MCF 10A (cell line): ENCODE measurements around the gene PLXDC2. TPM values are rescaled to one million over a fixed set of nuclear protein-coding genes. Genes with fewer than 3 reads are reported as not detected.

Source experiments
- BruUV-seq: library from RNA; stranded (reverse); fragments of 400-500 nt; replicated peaks from 2 replicates; lab custom pipeline; 2021; lab: Mats Ljungman, UMichigan
- CTCF ChIA-PET: fragments of 300-600 bp; sonication (Branson Sonifier 250); formaldehyde crosslinking; extraction: SDS; loops from one replicate; lab custom pipeline; 2021; ENCODE audit warnings: antibody characterized with exemption, inconsistent platforms; lab: Yijun Ruan, JAX
- POLR2A ChIA-PET: fragments of 300-600, 350-650 bp; sonication (Branson Sonifier 250); formaldehyde crosslinking; extraction: SDS; loops from one replicate; lab custom pipeline; 2020; ENCODE audit warnings: antibody characterized with exemption, inconsistent platforms; lab: Yijun Ruan, JAX
- DNase-seq: peaks from one replicate; pipeline ENCODE4 v3.0.0-alpha.2; 2018; ENCODE audit not compliant: unreplicated experiment
- H3K27ac Mint-ChIP-seq: one replicate; pipeline ENCODE4 v1.8.0; 2022; ENCODE audit warnings: mild to moderate bottlenecking, low read depth, mixed read lengths; ENCODE audit not compliant: unreplicated experiment
- H3K27me3 Mint-ChIP-seq: one replicate; pipeline ENCODE4 v1.8.0; 2022; ENCODE audit warnings: mixed read lengths; ENCODE audit not compliant: insufficient read depth, unreplicated experiment
- H3K36me3 Mint-ChIP-seq: one replicate; pipeline ENCODE4 v1.8.0; 2022; ENCODE audit warnings: mild to moderate bottlenecking, moderate library complexity, mixed read lengths; ENCODE audit not compliant: insufficient read depth, unreplicated experiment
- H3K4me1 Mint-ChIP-seq: one replicate; pipeline ENCODE4 v1.8.0; 2022; ENCODE audit warnings: mixed read lengths; ENCODE audit not compliant: insufficient read depth, unreplicated experiment
- H3K4me3 Mint-ChIP-seq: one replicate; pipeline ENCODE4 v1.8.0; 2022; ENCODE audit warnings: mild to moderate bottlenecking, moderate library complexity, mixed read lengths; ENCODE audit not compliant: unreplicated experiment
- H3K9me3 Mint-ChIP-seq: one replicate; pipeline ENCODE4 v1.8.0; 2022; ENCODE audit warnings: mixed read lengths; ENCODE audit not compliant: unreplicated experiment
- intact Hi-C: fragments of 100-400 bp; cut with micrococcal nuclease; formaldehyde crosslinking; loops from 2 replicates; pipeline ENCODE4 v1.14.1; 2022
- total RNA-seq: library from RNA; stranded (reverse); gene quantifications from 2 replicates; pipeline ENCODE4 v1.2.3, GENCODE V29; 2022
- TF ChIP-seq, protein P1 (sequence below): fragments of 200-600 bp; IDR thresholded peaks from one replicate; pipeline ENCODE4 v1.8.0; 2022; ENCODE audit warnings: antibody characterized with exemption, mild to moderate bottlenecking; ENCODE audit not compliant: unreplicated experiment

PLXDC2 gene
- total RNA-seq, 1 experiment from 2014 or later = 23.3 TPM

DNA sequence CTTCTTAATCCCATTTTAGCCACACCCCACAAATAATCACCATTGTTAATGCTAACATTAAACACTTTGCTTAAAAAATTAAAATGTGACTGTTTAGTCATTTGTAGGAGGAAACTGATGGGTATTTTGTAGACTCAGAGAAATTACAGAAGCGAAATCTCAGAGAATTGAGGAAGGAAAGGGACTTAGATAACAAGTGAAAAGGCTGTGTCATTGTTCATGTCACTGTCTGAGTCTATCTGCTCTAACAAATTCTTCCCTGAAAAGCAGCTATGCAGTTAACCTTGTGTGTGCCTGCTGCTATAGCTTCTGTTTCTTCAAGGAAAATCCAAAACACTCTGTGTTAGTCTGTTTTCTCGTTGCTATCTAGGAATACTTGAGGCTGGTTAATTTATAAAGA lies 40.9 kb upstream of the PLXDC2 start:
- Mint-ChIP-seq H3K36me3 (no peaks in the 10 kb centered on the region), H3K4me3 (no peak overlapping the region), H3K27ac (no peak overlapping the region), H3K27me3 (no peaks in the 10 kb centered on the region), H3K4me1 (peaks cover 14% of the 10 kb centered on the region), H3K9me3 (no peaks in the 10 kb centered on the region)
- no TSS peak for BruUV-seq
- ChIA-PET POLR2A (no interaction called here), CTCF (no interaction called here)
- TF ChIP-seq, protein P1, sequence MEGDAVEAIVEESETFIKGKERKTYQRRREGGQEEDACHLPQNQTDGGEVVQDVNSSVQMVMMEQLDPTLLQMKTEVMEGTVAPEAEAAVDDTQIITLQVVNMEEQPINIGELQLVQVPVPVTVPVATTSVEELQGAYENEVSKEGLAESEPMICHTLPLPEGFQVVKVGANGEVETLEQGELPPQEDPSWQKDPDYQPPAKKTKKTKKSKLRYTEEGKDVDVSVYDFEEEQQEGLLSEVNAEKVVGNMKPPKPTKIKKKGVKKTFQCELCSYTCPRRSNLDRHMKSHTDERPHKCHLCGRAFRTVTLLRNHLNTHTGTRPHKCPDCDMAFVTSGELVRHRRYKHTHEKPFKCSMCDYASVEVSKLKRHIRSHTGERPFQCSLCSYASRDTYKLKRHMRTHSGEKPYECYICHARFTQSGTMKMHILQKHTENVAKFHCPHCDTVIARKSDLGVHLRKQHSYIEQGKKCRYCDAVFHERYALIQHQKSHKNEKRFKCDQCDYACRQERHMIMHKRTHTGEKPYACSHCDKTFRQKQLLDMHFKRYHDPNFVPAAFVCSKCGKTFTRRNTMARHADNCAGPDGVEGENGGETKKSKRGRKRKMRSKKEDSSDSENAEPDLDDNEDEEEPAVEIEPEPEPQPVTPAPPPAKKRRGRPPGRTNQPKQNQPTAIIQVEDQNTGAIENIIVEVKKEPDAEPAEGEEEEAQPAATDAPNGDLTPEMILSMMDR = no peak
- intact Hi-C loops = no loop called here
- DNase-seq = no peak

DNA sequence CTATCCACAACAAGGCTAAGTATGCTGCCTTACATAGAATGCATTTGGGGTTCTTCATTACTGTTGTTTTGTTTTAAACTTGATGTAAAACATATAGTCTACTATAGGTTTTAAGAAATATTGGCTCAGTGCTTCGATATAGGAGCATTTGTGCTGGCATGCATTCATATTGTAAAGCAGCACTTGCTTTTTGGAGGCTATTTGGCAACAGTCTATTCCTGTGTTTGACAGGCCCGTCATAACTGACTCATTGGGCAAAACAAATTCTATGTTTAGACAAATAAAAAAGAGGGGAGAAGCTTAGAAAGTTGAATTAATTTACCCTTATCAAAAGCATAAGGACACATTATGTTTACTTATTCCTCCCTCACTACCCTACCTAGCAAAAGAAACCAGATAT lies 38.4 kb upstream of the PLXDC2 start:
- no peak overlapping the region for H3K27ac Mint-ChIP-seq
- H3K36me3 Mint-ChIP-seq = no peaks in the 10 kb centered on the region
- peaks cover 14% of the 10 kb centered on the region for H3K4me1 Mint-ChIP-seq
- POLR2A ChIA-PET = no interaction called here
- TF ChIP-seq, protein P1 = no peak
- H3K27me3 Mint-ChIP-seq = no peaks in the 10 kb centered on the region
- BruUV-seq = no TSS peak
- H3K4me3 Mint-ChIP-seq = no peak overlapping the region
- intact Hi-C loops = no loop called here
- no peaks in the 10 kb centered on the region for H3K9me3 Mint-ChIP-seq
- CTCF ChIA-PET = interaction anchor here (0.5 to 0.6 kb wide), 2 partner anchors 19 to 216 kb away, joined by 3 read pairs; no protein-coding TSS in a partner anchor
- DNase-seq = peak; percentile 46

DNA sequence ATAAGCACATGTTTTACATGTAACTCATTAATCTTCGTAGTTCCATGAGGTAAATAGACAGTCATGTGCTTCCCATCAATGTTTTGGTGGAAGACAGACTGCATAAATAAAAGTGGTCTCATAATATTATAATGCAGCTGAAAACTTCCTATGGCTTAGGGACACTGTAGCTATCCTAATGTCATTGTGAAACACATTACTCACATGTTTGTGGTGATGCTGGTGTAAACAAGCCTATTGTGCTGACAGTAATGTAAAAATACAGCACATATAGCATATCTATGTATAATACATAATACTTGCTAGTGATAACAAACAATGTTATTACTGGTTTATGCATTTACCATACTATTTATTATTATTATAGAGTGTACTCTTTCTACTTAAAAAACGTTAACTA lies 37.2 kb upstream of the PLXDC2 start:
- Mint-ChIP-seq H3K9me3 (no peaks in the 10 kb centered on the region), H3K36me3 (no peaks in the 10 kb centered on the region), H3K4me1 (peaks cover 14% of the 10 kb centered on the region), H3K4me3 (no peak overlapping the region), H3K27me3 (no peaks in the 10 kb centered on the region), H3K27ac (no peak overlapping the region)
- POLR2A ChIA-PET = no interaction called here
- DNase-seq = no peak
- CTCF ChIA-PET = interaction anchor here (0.6 to 1.0 kb wide), 3 partner anchors 316 to 1079 kb away, joined by 3 read pairs; no protein-coding TSS in a partner anchor
- TF ChIP-seq, protein P1 = no peak
- no TSS peak for BruUV-seq
- intact Hi-C loops = no loop called here

- no peak for DNase-seq
- BruUV-seq = no TSS peak
- no peaks in the 10 kb centered on the region for H3K9me3 Mint-ChIP-seq
- peaks cover 7% of the 10 kb centered on the region for H3K4me1 Mint-ChIP-seq
- no peak overlapping the region for H3K4me3 Mint-ChIP-seq
- CTCF ChIA-PET = interaction anchor here (0.6 to 2.1 kb wide), 3 partner anchors 13 to 1123 kb away, joined by 3 to 6 read pairs (median 4); no protein-coding TSS in a partner anchor
- intact Hi-C loops = no loop called here
- H3K27ac Mint-ChIP-seq = no peak overlapping the region
- POLR2A ChIA-PET = interaction anchor here (0.6 kb wide), 1 partner anchor 315 kb away, joined by 3 read pairs; no protein-coding TSS in a partner anchor
- TF ChIP-seq, protein P1 = no peak
- no peaks in the 10 kb centered on the region for H3K36me3 Mint-ChIP-seq
- H3K27me3 Mint-ChIP-seq = no peaks in the 10 kb centered on the region
Observed at GRCh38 chr10:19782430-19783089, 33.7 kb upstream of the PLXDC2 start.
